A549 treated with Mapracorat at 1 μM for 4 hours (cell line): ENCODE measurements around the gene ZNF728. TPM values are rescaled to one million over a fixed set of nuclear protein-coding genes. Genes with fewer than 3 reads are reported as not detected.

Experiments used
- total RNA-seq: library from RNA; stranded (reverse); fragments of 200-300 nt; extraction: Qiagen RNA extraction; gene quantifications from 5 replicates; pipeline ENCODE4 v1.2.3, GENCODE V29; 2022

ZNF728 gene
- not detected in 5 replicates for total RNA-seq

DNA sequence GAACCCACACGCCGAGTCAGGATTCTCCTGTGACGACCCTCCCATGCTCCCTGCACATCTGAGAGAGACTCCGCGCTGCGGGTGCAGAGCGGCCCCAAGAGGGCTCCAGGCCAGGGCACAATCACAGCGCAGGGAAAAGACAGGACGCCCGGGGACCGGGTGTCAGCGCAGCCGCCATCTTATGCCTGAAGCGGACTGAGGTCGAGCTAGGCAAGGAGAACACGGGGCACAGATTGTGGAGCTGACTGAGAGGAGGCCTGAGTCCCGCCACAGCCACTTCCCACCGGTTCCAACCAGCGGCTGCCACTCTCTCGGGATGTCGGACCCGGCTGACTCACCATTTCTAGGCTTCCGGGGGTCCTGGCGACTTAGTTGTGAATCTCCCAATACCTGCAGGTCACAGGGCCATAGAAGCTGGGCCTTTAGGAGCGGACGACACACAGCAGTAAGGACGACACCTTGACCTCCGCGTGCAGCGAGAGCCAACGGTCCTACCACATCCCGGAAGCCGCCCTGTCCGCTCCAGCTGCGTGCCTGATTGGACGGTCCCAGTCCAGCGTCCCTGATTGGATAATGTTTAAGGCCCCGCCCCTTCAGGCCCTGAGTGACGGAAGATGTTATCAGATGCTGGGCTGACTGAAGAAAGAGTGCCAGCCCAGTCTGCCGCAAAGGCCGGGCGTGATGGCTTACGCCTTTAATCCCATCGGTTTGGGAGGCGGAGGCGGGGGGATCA lies at the start of gene ZNF728:
Gene ZNF728 (minus strand): TSS at position 487 of the 733 bp plus-strand sequence. CDS start 146 bp downstream, at position 341.

Other genes with a start within 250 kb of the ZNF728 start
- not detected in 5 replicates for gene ZNF99, start 219.0 kb downstream of the ZNF728 start, total RNA-seq
- not detected in 5 replicates for gene ZNF723, start 170.9 kb downstream of the ZNF728 start, total RNA-seq
- gene ZNF730, start 113.8 kb upstream of the ZNF728 start, total RNA-seq, result not detected in 5 replicates
- gene ZNF724, start 247.2 kb upstream of the ZNF728 start, total RNA-seq, result 0.40 to 0.94 TPM (median 0.65 TPM) in 5 replicates